H9 (cell line): ENCODE measurements around the gene PACSIN2. TPM values are rescaled to one million over a fixed set of nuclear protein-coding genes. Genes with fewer than 3 reads are reported as not detected.

ENCODE experiments used
- DNase-seq: peaks from one replicate; pipeline ENCODE4 v3.0.0-alpha.2; 2017
- H2AFZ ChIP-seq: one replicate; pipeline ENCODE4 v1.6.1; 2013; ENCODE audit warnings: mild to moderate bottlenecking, low read length, control low read depth, moderate library complexity
- H2AK5ac ChIP-seq: 2 replicates; pipeline ENCODE4 v1.6.1; 2013; ENCODE audit warnings: low read length, control low read depth, mixed read lengths; ENCODE audit not compliant: insufficient read length
- H2BK120ac ChIP-seq: one replicate; pipeline ENCODE4 v1.6.1; 2013; ENCODE audit warnings: low read depth, mild to moderate bottlenecking, low read length, control low read depth, inconsistent platforms; ENCODE audit not compliant: poor library complexity, severe bottlenecking
- H2BK12ac ChIP-seq: 2 replicates; pipeline ENCODE4 v1.6.1; 2013; ENCODE audit warnings: low read length, control low read depth, mixed read lengths, low read depth; ENCODE audit not compliant: insufficient read length
- H2BK15ac ChIP-seq: 2 replicates; pipeline ENCODE4 v1.6.1; 2013; ENCODE audit warnings: low read depth, low read length, control low read depth
- H2BK20ac ChIP-seq: one replicate; pipeline ENCODE4 v1.6.1; 2013; ENCODE audit warnings: low read depth, mild to moderate bottlenecking, low read length, control low read depth, inconsistent platforms; ENCODE audit not compliant: poor library complexity, severe bottlenecking
- H2BK5ac ChIP-seq: 2 replicates; pipeline ENCODE4 v1.6.1; 2013; ENCODE audit warnings: low read length, control low read depth, mixed read lengths; ENCODE audit not compliant: insufficient read length
- H3K14ac ChIP-seq: 2 replicates; pipeline ENCODE4 v1.6.1; 2013; ENCODE audit warnings: low read length, control low read depth; ENCODE audit not compliant: insufficient read depth
- H3K18ac ChIP-seq: 2 replicates; pipeline ENCODE4 v1.6.1; 2013; ENCODE audit warnings: low read depth, mild to moderate bottlenecking, mixed read lengths, low read length, control low read depth; ENCODE audit not compliant: insufficient read length
- H3K23ac ChIP-seq: 2 replicates; pipeline ENCODE4 v1.6.1; 2013; ENCODE audit warnings: low read length, control low read depth, mixed read lengths, low read depth; ENCODE audit not compliant: insufficient read length
- H3K23me2 ChIP-seq: 2 replicates; pipeline ENCODE4 v1.6.1; 2013; ENCODE audit warnings: low read depth, mild to moderate bottlenecking, mixed read lengths, low read length, control low read depth; ENCODE audit not compliant: insufficient read length, poor library complexity, severe bottlenecking
- H3K27ac ChIP-seq: 2 replicates; pipeline ENCODE4 v1.5.1; 2013; ENCODE audit warnings: low read length, control low read depth, mixed read lengths, low read depth; ENCODE audit not compliant: insufficient read length
- H3K27me3 ChIP-seq: 2 replicates; pipeline ENCODE4 v1.6.1; 2013; ENCODE audit warnings: low read length, control low read depth, inconsistent platforms; ENCODE audit not compliant: insufficient read depth
- H3K4ac ChIP-seq: 2 replicates; pipeline ENCODE4 v1.6.1; 2013; ENCODE audit warnings: low read depth, mild to moderate bottlenecking, control low read depth, inconsistent platforms, low read length, moderate library complexity
- H3K4me1 ChIP-seq: 2 replicates; pipeline ENCODE4 v1.6.1; 2013; ENCODE audit warnings: low read length, control low read depth, inconsistent platforms; ENCODE audit not compliant: insufficient read depth
- H3K4me2 ChIP-seq: 2 replicates; pipeline ENCODE4 v1.6.1; 2013; ENCODE audit warnings: low read length, control low read depth, mixed read lengths; ENCODE audit not compliant: insufficient read length, insufficient read depth
- H3K56ac ChIP-seq: 2 replicates; pipeline ENCODE4 v1.6.1; 2013; ENCODE audit warnings: low read depth, mild to moderate bottlenecking, mixed read lengths, low read length, control low read depth; ENCODE audit not compliant: insufficient read length
- H3K79me1 ChIP-seq: 2 replicates; pipeline ENCODE4 v1.6.1; 2013; ENCODE audit warnings: low read depth, mild to moderate bottlenecking, moderate library complexity, low read length, control low read depth, inconsistent platforms; ENCODE audit not compliant: insufficient read depth, poor library complexity, severe bottlenecking
- H3K79me2 ChIP-seq: 2 replicates; pipeline ENCODE4 v1.6.1; 2013; ENCODE audit warnings: low read length, control low read depth, inconsistent platforms; ENCODE audit not compliant: insufficient read depth
- H3K9ac ChIP-seq: 2 replicates; pipeline ENCODE4 v1.6.1; 2013; ENCODE audit warnings: low read length, control low read depth, mixed read lengths; ENCODE audit not compliant: insufficient read length; ENCODE audit errors: extremely low read depth
- H3K9me3 ChIP-seq: one replicate; pipeline ENCODE4 v1.6.1; 2013; ENCODE audit warnings: low read depth, low read length, inconsistent platforms; ENCODE audit not compliant: control insufficient read depth
- H3T11ph ChIP-seq: one replicate; pipeline ENCODE4 v1.6.1; 2013; ENCODE audit warnings: mild to moderate bottlenecking, low read length, control low read depth, inconsistent platforms
- H4K20me1 ChIP-seq: one replicate; pipeline ENCODE4 v1.6.1; 2013; ENCODE audit not compliant: control insufficient read depth, insufficient read length, insufficient read depth
- H4K5ac ChIP-seq: 2 replicates; pipeline ENCODE4 v1.6.1; 2013; ENCODE audit warnings: low read depth, mild to moderate bottlenecking, mixed read lengths, low read length, control low read depth; ENCODE audit not compliant: insufficient read length
- H4K8ac ChIP-seq: replicated peaks from 2 replicates; pipeline ENCODE4 v1.6.1; 2013; ENCODE audit warnings: low read length, control low read depth, mixed read lengths, low read depth; ENCODE audit not compliant: insufficient read length
- H4K91ac ChIP-seq: 2 replicates; pipeline ENCODE4 v1.6.1; 2013; ENCODE audit warnings: low read depth, mild to moderate bottlenecking, moderate library complexity, mixed read lengths, low read length, control low read depth; ENCODE audit not compliant: insufficient read length
- H3K27ac Mint-ChIP-seq, 3 experiments: 2 replicates in 2 of 3; 3 replicates in 1 of 3; pipeline ENCODE4 v1.8.0; 2020 to 2021; ENCODE audit warnings: mixed read lengths in 3 of 3, mild to moderate bottlenecking in 1 of 3, moderate library complexity in 1 of 3
- H3K27me3 Mint-ChIP-seq: 2 replicates; pipeline ENCODE4 v1.8.0; 2021; ENCODE audit warnings: low read depth, mild to moderate bottlenecking, moderate library complexity, mixed read lengths
- H3K36me3 Mint-ChIP-seq, 3 experiments: 2 replicates in 2 of 3; 3 replicates in 1 of 3; pipeline ENCODE4 v1.8.0; 2020 to 2021; ENCODE audit warnings: low read depth in 3 of 3, mixed read lengths in 3 of 3; ENCODE audit not compliant: insufficient read depth in 1 of 3
- H3K4me1 Mint-ChIP-seq, 2 experiments: 2 replicates each; pipeline ENCODE4 v1.8.0; 2020; ENCODE audit warnings: mixed read lengths in 2 of 2
- H3K4me3 Mint-ChIP-seq, 2 experiments: 2 replicates in 1 of 2; 3 replicates in 1 of 2; pipeline ENCODE4 v1.8.0; 2020 to 2021; ENCODE audit warnings: mild to moderate bottlenecking in 2 of 2, mixed read lengths in 2 of 2, moderate library complexity in 1 of 2
- H3K9me3 Mint-ChIP-seq, 2 experiments: 2 replicates in 1 of 2; 3 replicates in 1 of 2; pipeline ENCODE4 v1.8.0; 2020; ENCODE audit warnings: mild to moderate bottlenecking in 2 of 2, mixed read lengths in 2 of 2, moderate library complexity in 1 of 2
- CTCF ChIP-seq: fragments of 200-600 bp; sonication (generic); conservative IDR thresholded peaks from 3 replicates; pipeline ENCODE4 v1.8.0; 2021; ENCODE audit warnings: antibody characterized with exemption, mild to moderate bottlenecking
- WGBS: extraction: QIAGEN DNeasy Blood & Tissue Kit; methylation state at CpG from one replicate; pipeline ENCODE4 v1.1.7; 2013; ENCODE audit warnings: missing lambda C conversion rate, low lambda C conversion rate, mixed read lengths; ENCODE audit not compliant: insufficient read length; ENCODE audit errors: extremely low coverage; 5-methylcytosine and 5-hydroxymethylcytosine counted together
- total RNA-seq: library from RNA; stranded (reverse); gene quantifications from 2 replicates; pipeline ENCODE4 v1.2.1, GENCODE V29; 2021

PACSIN2 gene
- total RNA-seq, 1 experiment from 2014 or later = 62.3 TPM

- H2BK120ac ChIP-seq = no peak overlapping the region
- H3K79me2 ChIP-seq = peaks cover 33% of the 10 kb centered on the region; the same call in 1 of the 2 replicates
- no peak overlapping the region for H3K56ac ChIP-seq
- Mint-ChIP-seq H3K36me3 (peaks cover 8 to 16% (median 13%) of the 10 kb centered on the region in 3 experiments), H3K27ac (peak overlapping the region in 2 of 3 experiments; percentile 16 to 80; a peak in 3 of 7 replicates), H3K9me3 (peaks cover 9 to 10% of the 10 kb centered on the region in 2 experiments), H3K4me1 (peaks cover 35 to 49% of the 10 kb centered on the region in 2 experiments), H3K4me3 (no peak overlapping the region), H3K27me3 (no peaks in the 10 kb centered on the region)
- H3K9ac ChIP-seq = no peak overlapping the region
- H2AK5ac ChIP-seq = no peak overlapping the region
- no peak overlapping the region for H4K8ac ChIP-seq
- H4K91ac ChIP-seq = no peak overlapping the region
- no peak for TF ChIP-seq CTCF
- H3K4me1 ChIP-seq = peaks cover 10% of the 10 kb centered on the region; the same call in 1 of the 2 replicates
- no peak overlapping the region for H3K14ac ChIP-seq
- no peaks in the 10 kb centered on the region for H3K9me3 ChIP-seq
- no peak overlapping the region for H2BK12ac ChIP-seq
- H2BK20ac ChIP-seq = no peak overlapping the region
- no peak overlapping the region for H3K18ac ChIP-seq
- H3K4me2 ChIP-seq = no peak overlapping the region
- H3K23ac ChIP-seq = no peak overlapping the region
- no peak overlapping the region for H2AFZ ChIP-seq
- H3K79me1 ChIP-seq = peaks cover 8% of the 10 kb centered on the region
- H3K27ac ChIP-seq = no peak overlapping the region
- H3K23me2 ChIP-seq = no peaks in the 10 kb centered on the region
- H2BK5ac ChIP-seq = no peak overlapping the region
- no peaks in the 10 kb centered on the region for H3K27me3 ChIP-seq
- WGBS = no CpG with 5 or more reads among the region's 6 CpGs
- H3K4ac ChIP-seq = no peak overlapping the region
- H2BK15ac ChIP-seq = no peak overlapping the region
- H4K20me1 ChIP-seq = no peaks in the 10 kb centered on the region
- H3T11ph ChIP-seq = no peak overlapping the region
- H4K5ac ChIP-seq = no peak overlapping the region
- no peak for DNase-seq
Observed at GRCh38 chr22:42997582-42998090, 17.3 kb downstream of the PACSIN2 start.
